Measurements from ENCODE around the gene FOXA1.

The FOXA1 gene

GRCh38 chr14:37591941-37592481, 3.0 kb downstream of the FOXA1 start:
- TF ChIP-seq FOXP2 (optimal IDR thresholded peaks at IDR 0.05; ENCODE audit: borderline replicate concordance, extremely low read depth, extremely low read length, insufficient read depth) (no peak), SIN3A (IDR thresholded peaks at IDR 0.05; ENCODE audit: borderline replicate concordance, insufficient read depth, low read length) (no peak), TAF1 (IDR thresholded peaks at IDR 0.05; ENCODE audit: borderline replicate concordance, insufficient read depth, low read length) (no peak), REST (IDR thresholded peaks at IDR 0.05; ENCODE audit: insufficient read depth in 1 of 2, low read depth in 2 of 2, low read length in 2 of 2) (no peak), POLR2AphosphoS5 (IDR thresholded peaks at IDR 0.05; ENCODE audit: low read depth, low read length) (no peak)

- no peak for TF ChIP-seq SIN3A (IDR thresholded peaks at IDR 0.05; ENCODE audit: borderline replicate concordance, insufficient read depth, low read length)
Measured at GRCh38 chr14:37591311-37591940, 3.6 kb downstream of the FOXA1 start.

GRCh38 chr14:37590428-37591139, 4.5 kb downstream of the FOXA1 start:
- TF ChIP-seq TAF1 (IDR thresholded peaks at IDR 0.05; ENCODE audit: borderline replicate concordance, insufficient read depth, low read length) (no peak), REST (IDR thresholded peaks at IDR 0.05; ENCODE audit: insufficient read depth in 1 of 2, low read depth in 2 of 2, low read length in 2 of 2) (no peak), POLR2AphosphoS5 (IDR thresholded peaks at IDR 0.05; ENCODE audit: low read depth, low read length) (no peak), FOXP2 (optimal IDR thresholded peaks at IDR 0.05; ENCODE audit: borderline replicate concordance, extremely low read depth, extremely low read length, insufficient read depth) (no peak), SIN3A (IDR thresholded peaks at IDR 0.05; ENCODE audit: borderline replicate concordance, insufficient read depth, low read length) (no peak)

- TF ChIP-seq TAF1 (IDR thresholded peaks at IDR 0.05; ENCODE audit: borderline replicate concordance, insufficient read depth, low read length), result no peak
- no peak for TF ChIP-seq FOXP2 (optimal IDR thresholded peaks at IDR 0.05; ENCODE audit: borderline replicate concordance, extremely low read depth, extremely low read length, insufficient read depth)
- no peak for TF ChIP-seq POLR2AphosphoS5 (IDR thresholded peaks at IDR 0.05; ENCODE audit: low read depth, low read length)
- TF ChIP-seq SIN3A (IDR thresholded peaks at IDR 0.05; ENCODE audit: borderline replicate concordance, insufficient read depth, low read length), result no peak
Measured at GRCh38 chr14:37589715-37590427, 5.2 kb downstream of the FOXA1 start.

GRCh38 chr14:37588956-37589714, 5.9 kb downstream of the FOXA1 start:
- TF ChIP-seq REST (IDR thresholded peaks at IDR 0.05; ENCODE audit: insufficient read depth in 1 of 2, low read depth in 2 of 2, low read length in 2 of 2) (no peak), TAF1 (IDR thresholded peaks at IDR 0.05; ENCODE audit: borderline replicate concordance, insufficient read depth, low read length) (no peak), SIN3A (IDR thresholded peaks at IDR 0.05; ENCODE audit: borderline replicate concordance, insufficient read depth, low read length) (no peak), FOXP2 (optimal IDR thresholded peaks at IDR 0.05; ENCODE audit: borderline replicate concordance, extremely low read depth, extremely low read length, insufficient read depth) (no peak), POLR2AphosphoS5 (IDR thresholded peaks at IDR 0.05; ENCODE audit: low read depth, low read length) (no peak)
